ENCODE data around the gene DNAJB14. TPM values are rescaled to one million over a fixed set of nuclear protein-coding genes. Genes with fewer than 3 reads are reported as not detected.

Gene DNAJB14
- total RNA-seq, 1 donor from 2014 or later = 57.9 TPM

DNA sequence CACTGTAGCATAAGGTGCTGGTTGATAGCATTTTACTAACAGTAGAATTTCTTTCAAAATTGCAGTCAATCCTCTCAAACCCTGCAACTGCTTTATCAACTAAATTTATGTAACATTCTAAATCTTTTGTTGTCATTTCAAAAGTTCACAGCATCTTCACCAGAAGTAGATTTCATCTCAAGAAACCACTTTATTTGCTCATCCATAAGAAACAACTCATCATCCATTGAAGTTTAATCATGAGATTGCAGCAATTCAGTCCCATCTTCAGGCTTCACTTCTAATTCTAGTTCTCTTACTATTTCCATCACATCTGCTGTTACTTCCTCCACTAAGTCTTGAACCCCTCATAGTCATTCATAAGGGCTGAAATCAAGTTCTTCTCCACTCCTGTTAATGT lies 73.8 kb downstream of the DNAJB14 start:
- Mint-ChIP-seq H3K36me3 (ENCODE audit: low read depth) (no peaks in the 10 kb centered on the region), H3K4me3 (ENCODE audit: unreplicated experiment) (no peak overlapping the region), H3K9me3 (ENCODE audit: low read depth) (no peaks in the 10 kb centered on the region), H3K27me3 (ENCODE audit: low read depth) (peaks cover 2% of the 10 kb centered on the region), H3K4me1 (ENCODE audit: low read depth) (no peaks in the 10 kb centered on the region), H3K27ac (ENCODE audit: unreplicated experiment) (no peak overlapping the region)
- no peak for DNase-seq (ENCODE audit: low spot score)
- TF ChIP-seq, protein P1, sequence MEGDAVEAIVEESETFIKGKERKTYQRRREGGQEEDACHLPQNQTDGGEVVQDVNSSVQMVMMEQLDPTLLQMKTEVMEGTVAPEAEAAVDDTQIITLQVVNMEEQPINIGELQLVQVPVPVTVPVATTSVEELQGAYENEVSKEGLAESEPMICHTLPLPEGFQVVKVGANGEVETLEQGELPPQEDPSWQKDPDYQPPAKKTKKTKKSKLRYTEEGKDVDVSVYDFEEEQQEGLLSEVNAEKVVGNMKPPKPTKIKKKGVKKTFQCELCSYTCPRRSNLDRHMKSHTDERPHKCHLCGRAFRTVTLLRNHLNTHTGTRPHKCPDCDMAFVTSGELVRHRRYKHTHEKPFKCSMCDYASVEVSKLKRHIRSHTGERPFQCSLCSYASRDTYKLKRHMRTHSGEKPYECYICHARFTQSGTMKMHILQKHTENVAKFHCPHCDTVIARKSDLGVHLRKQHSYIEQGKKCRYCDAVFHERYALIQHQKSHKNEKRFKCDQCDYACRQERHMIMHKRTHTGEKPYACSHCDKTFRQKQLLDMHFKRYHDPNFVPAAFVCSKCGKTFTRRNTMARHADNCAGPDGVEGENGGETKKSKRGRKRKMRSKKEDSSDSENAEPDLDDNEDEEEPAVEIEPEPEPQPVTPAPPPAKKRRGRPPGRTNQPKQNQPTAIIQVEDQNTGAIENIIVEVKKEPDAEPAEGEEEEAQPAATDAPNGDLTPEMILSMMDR (IDR thresholded peaks at IDR 0.05) = no peak

DNA sequence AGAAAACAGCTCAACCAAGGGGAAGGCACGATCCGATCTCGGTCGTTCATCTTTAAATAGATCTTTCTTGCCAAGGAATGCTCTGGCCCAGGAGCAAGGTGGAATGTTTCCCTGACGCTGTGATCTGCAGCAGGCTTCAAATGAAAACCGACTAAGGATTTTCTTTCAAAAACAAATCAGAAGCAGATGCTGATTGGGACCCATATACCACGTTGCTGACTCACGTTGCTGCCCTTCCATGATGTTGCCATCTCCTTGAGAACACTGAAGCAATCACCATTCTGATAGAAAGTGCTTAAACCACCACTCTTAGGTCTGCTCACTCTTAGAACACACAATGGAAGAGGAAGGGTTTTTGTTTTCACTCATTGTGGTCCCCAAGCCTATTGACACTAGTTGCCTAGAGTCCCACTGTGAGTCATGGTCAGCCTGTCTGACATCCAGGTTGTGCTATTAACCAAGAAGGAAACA lies 78.3 kb downstream of the DNAJB14 start:
- TF ChIP-seq, protein P1 (IDR thresholded peaks at IDR 0.05) = no peak
- Mint-ChIP-seq H3K36me3 (ENCODE audit: low read depth) (no peaks in the 10 kb centered on the region), H3K27ac (ENCODE audit: unreplicated experiment) (no peak overlapping the region), H3K9me3 (ENCODE audit: low read depth) (no peaks in the 10 kb centered on the region), H3K4me3 (ENCODE audit: unreplicated experiment) (no peak overlapping the region), H3K4me1 (ENCODE audit: low read depth) (no peaks in the 10 kb centered on the region), H3K27me3 (ENCODE audit: low read depth) (peaks cover 9% of the 10 kb centered on the region)
- no peak for DNase-seq (ENCODE audit: low spot score)

DNA sequence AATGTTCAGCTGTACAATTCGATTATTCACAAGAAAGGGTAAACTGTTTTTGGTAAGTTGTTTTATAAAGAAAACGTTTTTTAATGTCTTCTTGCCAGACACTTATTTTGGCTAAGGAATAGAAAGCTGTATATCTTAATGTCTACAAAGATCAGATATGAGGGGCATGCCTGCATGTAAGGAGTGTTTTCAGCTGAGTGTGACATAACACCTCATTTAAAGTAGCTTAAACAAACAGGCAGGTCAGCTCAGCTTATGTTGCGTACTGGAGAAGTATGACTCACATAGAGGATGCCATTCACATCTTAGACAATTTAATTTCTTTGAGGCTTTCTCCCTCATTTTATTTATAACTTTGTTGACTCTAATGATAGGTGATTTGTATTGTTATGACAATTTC lies 82.6 kb downstream of the DNAJB14 start:
- no peaks in the 10 kb centered on the region for H3K9me3 Mint-ChIP-seq (ENCODE audit: low read depth)
- no peak overlapping the region for H3K27ac Mint-ChIP-seq (ENCODE audit: unreplicated experiment)
- no peak for DNase-seq (ENCODE audit: low spot score)
- TF ChIP-seq, protein P1 (IDR thresholded peaks at IDR 0.05) = no peak
- peaks cover 3% of the 10 kb centered on the region for H3K4me1 Mint-ChIP-seq (ENCODE audit: low read depth)
- peaks cover 14% of the 10 kb centered on the region for H3K27me3 Mint-ChIP-seq (ENCODE audit: low read depth)
- no peak overlapping the region for H3K4me3 Mint-ChIP-seq (ENCODE audit: unreplicated experiment)
- no peaks in the 10 kb centered on the region for H3K36me3 Mint-ChIP-seq (ENCODE audit: low read depth)

DNA sequence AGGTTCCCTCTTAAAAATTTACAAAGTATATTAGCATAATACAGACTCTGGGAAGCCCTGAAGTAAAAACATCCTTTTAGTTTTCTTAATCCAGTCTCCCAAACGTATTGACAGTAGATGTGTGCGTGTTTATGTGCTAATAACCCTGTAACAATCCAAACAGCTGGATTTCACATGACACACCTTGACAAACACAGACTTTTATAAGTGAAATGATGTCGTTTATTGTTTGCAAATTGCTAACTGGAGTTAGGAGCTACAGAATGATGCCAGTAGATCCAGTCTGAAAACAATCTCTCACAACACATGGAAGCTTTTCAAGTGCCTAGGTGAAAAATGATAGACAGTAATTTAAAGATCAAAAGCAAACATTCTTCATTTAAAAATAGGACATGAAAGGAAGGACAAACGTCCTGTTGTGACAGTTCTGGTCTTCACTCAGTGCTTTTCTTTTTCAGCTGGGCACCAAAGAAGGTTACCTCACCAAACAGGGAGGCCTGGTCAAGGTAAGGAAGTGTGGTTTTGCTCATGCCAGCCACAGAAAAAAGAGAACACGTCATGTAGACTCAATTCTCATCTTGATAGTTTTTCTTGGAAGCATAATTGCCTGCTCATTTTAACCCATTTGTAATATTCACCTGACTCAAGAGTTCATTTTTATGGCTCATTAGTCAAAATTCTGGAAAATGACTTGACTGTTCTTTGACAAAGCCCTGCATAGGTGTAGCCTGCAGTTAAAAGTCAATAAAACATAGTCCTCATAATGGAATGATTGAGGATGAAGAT lies 85.1 kb downstream of the DNAJB14 start:
- no peak for DNase-seq (ENCODE audit: low spot score)
- H3K27ac Mint-ChIP-seq (ENCODE audit: unreplicated experiment) = no peak overlapping the region

DNA sequence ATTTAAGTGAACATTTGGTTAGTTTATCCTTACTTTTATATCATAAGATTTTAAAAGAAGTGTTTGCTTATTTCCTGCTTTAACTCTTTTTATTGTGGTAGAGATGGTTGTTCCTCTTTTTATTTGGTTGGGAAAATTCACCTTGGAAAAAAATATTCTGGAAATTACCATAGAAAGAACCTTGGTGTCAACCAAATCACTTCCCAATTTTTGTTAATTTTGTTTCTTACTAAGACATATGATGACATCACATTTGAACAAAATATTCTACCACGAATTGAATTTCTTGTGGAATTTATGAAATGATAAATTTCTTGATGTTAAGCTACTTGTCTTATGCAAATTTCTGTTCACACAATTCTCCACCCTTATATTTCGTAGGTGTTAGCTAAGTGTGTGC lies 85.9 kb downstream of the DNAJB14 start:
- peaks cover 8% of the 10 kb centered on the region for H3K4me1 Mint-ChIP-seq (ENCODE audit: low read depth)
- TF ChIP-seq, protein P1 (IDR thresholded peaks at IDR 0.05) = no peak
- no peak for DNase-seq (ENCODE audit: low spot score)
- H3K36me3 Mint-ChIP-seq (ENCODE audit: low read depth) = no peaks in the 10 kb centered on the region
- no peaks in the 10 kb centered on the region for H3K9me3 Mint-ChIP-seq (ENCODE audit: low read depth)
- H3K27me3 Mint-ChIP-seq (ENCODE audit: low read depth) = peaks cover 18% of the 10 kb centered on the region
- no peak overlapping the region for H3K4me3 Mint-ChIP-seq (ENCODE audit: unreplicated experiment)
- H3K27ac Mint-ChIP-seq (ENCODE audit: unreplicated experiment) = no peak overlapping the region

More for the DNA sequence above, 85.1 kb downstream of the DNAJB14 start:
- no peaks in the 10 kb centered on the region for H3K9me3 Mint-ChIP-seq (ENCODE audit: low read depth)
- H3K4me1 Mint-ChIP-seq (ENCODE audit: low read depth) = peaks cover 6% of the 10 kb centered on the region
- TF ChIP-seq, protein P1 (IDR thresholded peaks at IDR 0.05) = no peak
- no peak overlapping the region for H3K4me3 Mint-ChIP-seq (ENCODE audit: unreplicated experiment)
- no peaks in the 10 kb centered on the region for H3K36me3 Mint-ChIP-seq (ENCODE audit: low read depth)
- H3K27me3 Mint-ChIP-seq (ENCODE audit: low read depth) = peaks cover 17% of the 10 kb centered on the region
